HCT116 (cell line): ENCODE data around the gene COL12A1. TPM values are rescaled to one million over a fixed set of nuclear protein-coding genes. Genes with fewer than 3 reads are reported as not detected.

Source experiments
- ATAC-seq: fragments of 200-7000 bp; cut with Tn5 transposase; 2 replicates; pipeline ENCODE4 v1.9.1; 2020; ENCODE audit warnings: mild to moderate bottlenecking, moderate library complexity
- BruUV-seq: library from RNA; stranded (reverse); fragments of 400-500 nt; replicated peaks from 2 replicates; lab custom pipeline; 2021; lab: Mats Ljungman, UMichigan
- CTCF ChIA-PET: fragments of 300-600 bp; sonication (Branson Sonifier 250); formaldehyde crosslinking; loops from one replicate; lab custom pipeline; 2021; ENCODE audit warnings: antibody characterized with exemption; lab: Charles Lee
- POLR2A ChIA-PET: fragments of 300-600, 350-600 bp; sonication (Branson Sonifier 250); formaldehyde crosslinking; loops from one replicate; lab custom pipeline; 2021; ENCODE audit warnings: antibody characterized with exemption; lab: Charles Lee
- RAD21 ChIA-PET, 2 experiments: fragments of 300-600 bp; sonication (Branson Sonifier 250); formaldehyde crosslinking; loops; one replicate each; lab custom pipeline; 2023; ENCODE audit warnings: low total read pairs in 2 of 2; ENCODE audit not compliant: uncharacterized antibody in 2 of 2, unreplicated experiment in 2 of 2, low non-redundant PET in 1 of 2; lab: Charles Lee
- DNase-seq: peaks from one replicate; pipeline ENCODE4 v3.0.0-alpha.2; 2010; ENCODE audit warnings: low read depth, low spot score
- H2AFZ ChIP-seq: fragments of 200-600 bp; shearing (Covaris generic), sonication (generic); 2 replicates; pipeline ENCODE4 v1.6.1; 2017; ENCODE audit warnings: low read depth, mixed run types, mixed read lengths, antibody characterized with exemption, low read length; ENCODE audit not compliant: poor library complexity, severe bottlenecking
- H3K27ac ChIP-seq: 2 replicates; pipeline ENCODE4 v1.5.1; 2012; ENCODE audit warnings: low read depth, low read length
- H3K27me3 ChIP-seq: fragments of 200-600 bp; sonication (generic); 2 replicates; pipeline ENCODE4 v1.6.1; 2016; ENCODE audit warnings: mixed run types, low read length, mixed read lengths; ENCODE audit not compliant: insufficient read depth
- H3K36me3 ChIP-seq, 2 experiments: fragments of 200-500 bp in 1 of 2; fragments of 200-600 bp in 1 of 2; sonication (Bioruptor generic) in 1 of 2; sonication (generic) in 1 of 2; 2 replicates each; pipeline versions ENCODE4 v1.5.1 to v1.6.1; 2014 to 2016; ENCODE audit warnings: low read length in 2 of 2, inconsistent platforms in 1 of 2, mixed read lengths in 1 of 2, mixed run types in 1 of 2; ENCODE audit not compliant: insufficient read depth in 2 of 2, control insufficient read depth in 1 of 2
- H3K4me1 ChIP-seq, 2 experiments: fragments of 200-600 bp in 1 of 2; sonication (generic) in 1 of 2; 2 replicates each; pipeline versions ENCODE4 v1.5.1 to v1.6.1; 2012 to 2017; ENCODE audit warnings: low read length in 2 of 2, inconsistent platforms in 1 of 2, mild to moderate bottlenecking in 1 of 2, mixed read lengths in 1 of 2, mixed run types in 1 of 2, moderate library complexity in 1 of 2; ENCODE audit not compliant: insufficient read depth in 2 of 2, control insufficient read depth in 1 of 2
- H3K4me2 ChIP-seq: fragments of 200-600 bp; sonication (generic); 2 replicates; pipeline ENCODE4 v1.6.1; 2017; ENCODE audit warnings: mixed run types, low read length, mixed read lengths
- H3K4me3 ChIP-seq, 2 experiments: fragments of 200-600 bp in 1 of 2; sonication (generic) in 1 of 2; replicated peaks in 1 of 2; 2 replicates each; pipeline ENCODE4 v1.5.1; 2011 to 2016; ENCODE audit warnings: low read length in 2 of 2, control low read depth in 1 of 2, low read depth in 1 of 2, mild to moderate bottlenecking in 1 of 2, mixed read lengths in 1 of 2, mixed run types in 1 of 2
- H3K79me2 ChIP-seq: fragments of 200-600 bp; sonication (generic); 2 replicates; pipeline ENCODE4 v1.6.1; 2017; ENCODE audit warnings: mild to moderate bottlenecking, mixed run types, low read length, moderate library complexity, mixed read lengths; ENCODE audit not compliant: insufficient read depth
- H3K9ac ChIP-seq: fragments of 200-600 bp; sonication (generic); 2 replicates; pipeline ENCODE4 v1.6.1; 2016; ENCODE audit warnings: low read length, mixed read lengths
- H3K9me2 ChIP-seq: fragments of 200-600 bp; sonication (generic), shearing (Covaris generic); 2 replicates; pipeline ENCODE4 v1.6.1; 2017; ENCODE audit warnings: mixed run types, mild to moderate bottlenecking, moderate library complexity; ENCODE audit not compliant: insufficient read depth
- H3K9me3 ChIP-seq, 2 experiments: fragments of 200-500 bp in 1 of 2; fragments of 200-600 bp in 1 of 2; sonication (Bioruptor generic) in 1 of 2; sonication (generic) in 1 of 2; 2 replicates each; pipeline ENCODE4 v1.6.1; 2014 to 2017; ENCODE audit warnings: low read length in 2 of 2, mixed read lengths in 2 of 2, inconsistent platforms in 1 of 2, low read depth in 1 of 2, mild to moderate bottlenecking in 1 of 2, mixed run types in 1 of 2, moderate library complexity in 1 of 2; ENCODE audit not compliant: control insufficient read depth in 1 of 2, insufficient read depth in 1 of 2
- H4K20me1 ChIP-seq: fragments of 200-600 bp; sonication (generic), shearing (Covaris generic); 2 replicates; pipeline ENCODE4 v1.6.1; 2017; ENCODE audit warnings: mixed run types, mild to moderate bottlenecking, moderate library complexity; ENCODE audit not compliant: insufficient read depth
- RAD21 ChIP-seq: IDR thresholded peaks from 2 replicates; pipeline ENCODE4 v1.6.1; 2012; ENCODE audit warnings: low read depth, mild to moderate bottlenecking
- SIN3A ChIP-seq: IDR thresholded peaks from 2 replicates; pipeline ENCODE4 v1.6.1; 2012; ENCODE audit warnings: low read depth
- intact Hi-C: fragments of 100-400 bp; cut with micrococcal nuclease; formaldehyde crosslinking; loops from 2 replicates; pipeline ENCODE4 v1.10.0; 2022
- total RNA-seq: library from RNA; stranded (reverse); gene quantifications from one replicate; pipeline ENCODE4 v1.2.1, GENCODE V29; 2021; ENCODE audit not compliant: unreplicated experiment
- TF ChIP-seq, protein P1 (sequence below), 3 experiments: fragments of 200-600 bp in 1 of 3; sonication (generic) in 1 of 3; IDR thresholded peaks in 2 of 3; conservative IDR thresholded peaks in 1 of 3; 2 replicates each; pipeline ENCODE4 v1.5.1; 2012 to 2017; ENCODE audit warnings: low read depth in 2 of 3, low read length in 2 of 3, antibody characterized with exemption in 1 of 3, borderline replicate concordance in 1 of 3, control low read depth in 1 of 3, mild to moderate bottlenecking in 1 of 3, mixed read lengths in 1 of 3, mixed run types in 1 of 3, moderate library complexity in 1 of 3; ENCODE audit not compliant: insufficient read depth in 1 of 3

Gene COL12A1
- total RNA-seq, 1 experiment from 2014 or later = 23.5 TPM

GRCh38 chr6:75208298-75209183, 2.7 kb upstream of the COL12A1 start:
- ChIA-PET RAD21 (interaction anchor here (0.7 to 1.8 kb wide), 8 partner anchors 270 to 1471 kb away, joined by 3 to 7 read pairs (median 4); no protein-coding TSS in a partner anchor), CTCF (interaction anchor here (0.6 to 4.4 kb wide), 43 partner anchors 8 to 1923 kb away, joined by 3 to 39 read pairs (median 4); no protein-coding TSS in a partner anchor), POLR2A (interaction anchor here (0.9 kb wide), 1 partner anchor 1469 kb away, joined by 3 read pairs; no protein-coding TSS in a partner anchor)
- H3K27me3 ChIP-seq = no peaks in the 10 kb centered on the region
- intact Hi-C loops = loop anchor here (2.0 to 10.0 kb wide), 5 partner anchors 634 to 1531 kb away; no protein-coding TSS in a partner anchor
- H4K20me1 ChIP-seq = no peaks in the 10 kb centered on the region
- DNase-seq (peak; percentile 66), ATAC-seq (peak; percentile 60)
- TF ChIP-seq SIN3A = no peak
- TF ChIP-seq, protein P1, sequence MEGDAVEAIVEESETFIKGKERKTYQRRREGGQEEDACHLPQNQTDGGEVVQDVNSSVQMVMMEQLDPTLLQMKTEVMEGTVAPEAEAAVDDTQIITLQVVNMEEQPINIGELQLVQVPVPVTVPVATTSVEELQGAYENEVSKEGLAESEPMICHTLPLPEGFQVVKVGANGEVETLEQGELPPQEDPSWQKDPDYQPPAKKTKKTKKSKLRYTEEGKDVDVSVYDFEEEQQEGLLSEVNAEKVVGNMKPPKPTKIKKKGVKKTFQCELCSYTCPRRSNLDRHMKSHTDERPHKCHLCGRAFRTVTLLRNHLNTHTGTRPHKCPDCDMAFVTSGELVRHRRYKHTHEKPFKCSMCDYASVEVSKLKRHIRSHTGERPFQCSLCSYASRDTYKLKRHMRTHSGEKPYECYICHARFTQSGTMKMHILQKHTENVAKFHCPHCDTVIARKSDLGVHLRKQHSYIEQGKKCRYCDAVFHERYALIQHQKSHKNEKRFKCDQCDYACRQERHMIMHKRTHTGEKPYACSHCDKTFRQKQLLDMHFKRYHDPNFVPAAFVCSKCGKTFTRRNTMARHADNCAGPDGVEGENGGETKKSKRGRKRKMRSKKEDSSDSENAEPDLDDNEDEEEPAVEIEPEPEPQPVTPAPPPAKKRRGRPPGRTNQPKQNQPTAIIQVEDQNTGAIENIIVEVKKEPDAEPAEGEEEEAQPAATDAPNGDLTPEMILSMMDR (IDR thresholded peaks at IDR 0.05 in 2 of 3, conservative IDR thresholded peaks at IDR 0.05 in 1 of 3; ENCODE audit: borderline replicate concordance in 1 of 3, insufficient read depth in 1 of 3, low read depth in 2 of 3, low read length in 2 of 3) = peak; percentile 80 to 97 (median 87); a peak in 5 of 6 replicates
- TF ChIP-seq RAD21 = peak; percentile 95
- H3K9me2 ChIP-seq = no peaks in the 10 kb centered on the region
- peaks cover 19% of the 10 kb centered on the region for H3K79me2 ChIP-seq
- H2AFZ ChIP-seq = peak overlapping the region; percentile 7
- no peak overlapping the region for H3K27ac ChIP-seq
- peak overlapping the region; percentile 27 for H3K4me2 ChIP-seq
- no TSS peak for BruUV-seq
- H3K9me3 ChIP-seq = no peaks in the 10 kb centered on the region
- H3K36me3 ChIP-seq = no peaks in the 10 kb centered on the region
- no peak overlapping the region for H3K9ac ChIP-seq
- no peak overlapping the region for H3K4me3 ChIP-seq
- peaks cover 8 to 23% of the 10 kb centered on the region in 2 experiments for H3K4me1 ChIP-seq
